HepG2 (cell line): Measurements from ENCODE around the gene AP4M1. TPM values are rescaled to one million over a fixed set of nuclear protein-coding genes. Genes with fewer than 3 reads are reported as not detected.

Experiments used
- GATA4 ChIP-seq: sonication (generic); IDR thresholded peaks from 2 replicates; pipeline ENCODE4 v1.6.1; 2016; ENCODE audit warnings: antibody characterized with exemption, low read depth, borderline replicate concordance
- JDP2 ChIP-seq: sonication (generic); formaldehyde crosslinking; IDR thresholded peaks from 2 replicates; pipeline ENCODE4 v1.8.1; 2022; ENCODE audit warnings: missing genetic modification reagents, borderline replicate concordance
- RARG ChIP-seq: sonication (generic); formaldehyde crosslinking; IDR thresholded peaks from 2 replicates; pipeline ENCODE4 v1.4.0; 2020; ENCODE audit warnings: low read depth, mild to moderate bottlenecking, missing genetic modification reagents
- SIX1 ChIP-seq: sonication (generic); formaldehyde crosslinking; IDR thresholded peaks from 2 replicates; pipeline ENCODE4 v1.4.0; 2020; ENCODE audit warnings: missing genetic modification reagents, borderline replicate concordance
- ZFP1 ChIP-seq: IDR thresholded peaks from 2 replicates; pipeline ENCODE4 v1.6.1; 2016
- ZNF484 ChIP-seq: sonication (generic); formaldehyde crosslinking; IDR thresholded peaks from 2 replicates; pipeline ENCODE4 v1.5.1; 2020; ENCODE audit warnings: mild to moderate bottlenecking, low read depth, missing genetic modification reagents, borderline replicate concordance
- ZNF496 ChIP-seq: sonication (generic); formaldehyde crosslinking; IDR thresholded peaks from 2 replicates; pipeline ENCODE4 v1.8.1; 2023; ENCODE audit warnings: mild to moderate bottlenecking, moderate library complexity, missing genetic modification reagents; ENCODE audit not compliant: insufficient replicate concordance
- ZNF761 ChIP-seq: sonication (generic); formaldehyde crosslinking; conservative IDR thresholded peaks from 2 replicates; pipeline ENCODE4 v1.4.0; 2020; ENCODE audit warnings: mild to moderate bottlenecking, missing genetic modification reagents
- ZSCAN9 ChIP-seq: IDR thresholded peaks from 2 replicates; pipeline ENCODE4 v1.6.1; 2016; ENCODE audit warnings: borderline replicate concordance
- polyA plus RNA-seq, 8 experiments: library from polyadenylated mRNA; depleted of rRNA in 3 of 8; stranded (reverse) in 7 of 8; unstranded in 1 of 8; fragments of >200 nt; fragmentation: Illumina TruSeq in 4 of 8; extraction: Trizol in 4 of 8; gene quantifications; 2 replicates each; pipeline versions ENCODE4 v1.2.1 to v1.2.3, GENCODE V29; 2011 to 2016; ENCODE audit warnings: low read depth in 4 of 8, missing spikeins in 1 of 8, mixed read lengths in 1 of 8; ENCODE audit not compliant: insufficient read depth in 1 of 8
- total RNA-seq, 5 experiments: library from RNA; depleted of rRNA; stranded (reverse); fragments of >200 nt; fragmentation: Illumina TruSeq; extraction: Trizol; gene quantifications; 2 replicates each; pipeline ENCODE4 v1.2.3, GENCODE V29; 2016; ENCODE audit warnings: low read depth in 1 of 5
- TF ChIP-seq, protein P1 (sequence below): sonication (generic); formaldehyde crosslinking; IDR thresholded peaks from 2 replicates; pipeline ENCODE4 v1.4.0; 2020; ENCODE audit warnings: mild to moderate bottlenecking, missing genetic modification reagents
- TF ChIP-seq, protein P2 (sequence below): sonication (generic); formaldehyde crosslinking; conservative IDR thresholded peaks from 2 replicates; pipeline ENCODE4 v1.8.0; 2022; ENCODE audit warnings: mild to moderate bottlenecking, moderate library complexity, missing genetic modification reagents
- TF ChIP-seq, protein P3 (sequence below): IDR thresholded peaks from 2 replicates; pipeline ENCODE4 v1.6.1; 2016; ENCODE audit warnings: low read depth
- TF ChIP-seq, protein P4 (sequence below): sonication (generic); formaldehyde crosslinking; IDR thresholded peaks from 2 replicates; pipeline ENCODE4 v1.4.0; 2020; ENCODE audit warnings: low read depth, mild to moderate bottlenecking, missing genetic modification reagents
- TF ChIP-seq, protein P5 (sequence below): sonication (generic); formaldehyde crosslinking; IDR thresholded peaks from 2 replicates; pipeline ENCODE4 v1.4.0; 2020; ENCODE audit warnings: mild to moderate bottlenecking, low read depth, missing genetic modification reagents

AP4M1 gene
- total and polyA plus RNA-seq, 2 of the 13 experiments (the other 11 are each of a cell fraction or from before 2014, with no cell fraction given) = 6.3 to 9.7 TPM

DNA sequence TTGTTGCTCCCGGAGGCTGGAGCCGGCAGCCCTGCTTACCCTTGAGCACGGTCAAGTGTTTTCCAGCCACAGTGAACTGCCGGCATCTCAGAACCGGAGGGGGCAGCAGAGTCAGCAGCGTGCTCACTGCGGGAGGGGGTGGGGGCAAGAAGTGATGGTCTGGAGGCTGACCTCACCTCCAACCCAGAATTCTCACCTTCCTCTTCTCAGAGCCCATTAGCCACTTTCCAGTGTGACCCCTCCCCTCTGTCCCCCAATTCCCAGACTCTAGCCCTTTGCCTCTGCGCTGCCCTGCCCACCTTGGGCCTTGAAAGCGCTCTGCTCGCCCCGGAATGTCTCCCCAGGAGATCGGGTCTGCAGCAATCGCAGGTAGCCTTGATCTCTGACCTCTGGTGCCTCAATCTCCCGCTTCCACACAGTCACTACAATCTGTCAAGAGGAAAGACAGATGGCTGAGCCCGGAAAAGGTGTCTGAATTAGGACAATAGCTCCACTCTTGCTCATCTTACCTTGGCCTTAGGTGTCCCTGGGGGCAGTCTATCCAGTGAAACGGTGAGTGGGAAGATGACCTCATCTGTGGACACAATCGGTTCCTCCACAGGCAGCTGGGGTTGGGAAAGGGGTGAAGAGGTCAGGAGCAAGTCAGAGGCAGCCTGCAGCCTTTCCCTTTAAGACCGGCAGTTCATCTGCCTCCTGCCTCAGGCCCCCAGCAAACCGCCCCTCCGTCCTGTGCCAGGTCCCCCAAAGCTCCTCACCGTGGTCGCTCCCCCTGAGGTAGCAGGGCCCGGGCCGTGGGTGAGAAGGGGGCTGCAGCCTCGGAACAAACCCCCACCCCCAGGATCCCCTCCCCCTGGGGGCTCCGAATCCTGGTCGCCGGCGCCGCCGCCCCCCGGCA is 56.1 kb downstream of the AP4M1 start (continued):
- TF ChIP-seq, protein P1, sequence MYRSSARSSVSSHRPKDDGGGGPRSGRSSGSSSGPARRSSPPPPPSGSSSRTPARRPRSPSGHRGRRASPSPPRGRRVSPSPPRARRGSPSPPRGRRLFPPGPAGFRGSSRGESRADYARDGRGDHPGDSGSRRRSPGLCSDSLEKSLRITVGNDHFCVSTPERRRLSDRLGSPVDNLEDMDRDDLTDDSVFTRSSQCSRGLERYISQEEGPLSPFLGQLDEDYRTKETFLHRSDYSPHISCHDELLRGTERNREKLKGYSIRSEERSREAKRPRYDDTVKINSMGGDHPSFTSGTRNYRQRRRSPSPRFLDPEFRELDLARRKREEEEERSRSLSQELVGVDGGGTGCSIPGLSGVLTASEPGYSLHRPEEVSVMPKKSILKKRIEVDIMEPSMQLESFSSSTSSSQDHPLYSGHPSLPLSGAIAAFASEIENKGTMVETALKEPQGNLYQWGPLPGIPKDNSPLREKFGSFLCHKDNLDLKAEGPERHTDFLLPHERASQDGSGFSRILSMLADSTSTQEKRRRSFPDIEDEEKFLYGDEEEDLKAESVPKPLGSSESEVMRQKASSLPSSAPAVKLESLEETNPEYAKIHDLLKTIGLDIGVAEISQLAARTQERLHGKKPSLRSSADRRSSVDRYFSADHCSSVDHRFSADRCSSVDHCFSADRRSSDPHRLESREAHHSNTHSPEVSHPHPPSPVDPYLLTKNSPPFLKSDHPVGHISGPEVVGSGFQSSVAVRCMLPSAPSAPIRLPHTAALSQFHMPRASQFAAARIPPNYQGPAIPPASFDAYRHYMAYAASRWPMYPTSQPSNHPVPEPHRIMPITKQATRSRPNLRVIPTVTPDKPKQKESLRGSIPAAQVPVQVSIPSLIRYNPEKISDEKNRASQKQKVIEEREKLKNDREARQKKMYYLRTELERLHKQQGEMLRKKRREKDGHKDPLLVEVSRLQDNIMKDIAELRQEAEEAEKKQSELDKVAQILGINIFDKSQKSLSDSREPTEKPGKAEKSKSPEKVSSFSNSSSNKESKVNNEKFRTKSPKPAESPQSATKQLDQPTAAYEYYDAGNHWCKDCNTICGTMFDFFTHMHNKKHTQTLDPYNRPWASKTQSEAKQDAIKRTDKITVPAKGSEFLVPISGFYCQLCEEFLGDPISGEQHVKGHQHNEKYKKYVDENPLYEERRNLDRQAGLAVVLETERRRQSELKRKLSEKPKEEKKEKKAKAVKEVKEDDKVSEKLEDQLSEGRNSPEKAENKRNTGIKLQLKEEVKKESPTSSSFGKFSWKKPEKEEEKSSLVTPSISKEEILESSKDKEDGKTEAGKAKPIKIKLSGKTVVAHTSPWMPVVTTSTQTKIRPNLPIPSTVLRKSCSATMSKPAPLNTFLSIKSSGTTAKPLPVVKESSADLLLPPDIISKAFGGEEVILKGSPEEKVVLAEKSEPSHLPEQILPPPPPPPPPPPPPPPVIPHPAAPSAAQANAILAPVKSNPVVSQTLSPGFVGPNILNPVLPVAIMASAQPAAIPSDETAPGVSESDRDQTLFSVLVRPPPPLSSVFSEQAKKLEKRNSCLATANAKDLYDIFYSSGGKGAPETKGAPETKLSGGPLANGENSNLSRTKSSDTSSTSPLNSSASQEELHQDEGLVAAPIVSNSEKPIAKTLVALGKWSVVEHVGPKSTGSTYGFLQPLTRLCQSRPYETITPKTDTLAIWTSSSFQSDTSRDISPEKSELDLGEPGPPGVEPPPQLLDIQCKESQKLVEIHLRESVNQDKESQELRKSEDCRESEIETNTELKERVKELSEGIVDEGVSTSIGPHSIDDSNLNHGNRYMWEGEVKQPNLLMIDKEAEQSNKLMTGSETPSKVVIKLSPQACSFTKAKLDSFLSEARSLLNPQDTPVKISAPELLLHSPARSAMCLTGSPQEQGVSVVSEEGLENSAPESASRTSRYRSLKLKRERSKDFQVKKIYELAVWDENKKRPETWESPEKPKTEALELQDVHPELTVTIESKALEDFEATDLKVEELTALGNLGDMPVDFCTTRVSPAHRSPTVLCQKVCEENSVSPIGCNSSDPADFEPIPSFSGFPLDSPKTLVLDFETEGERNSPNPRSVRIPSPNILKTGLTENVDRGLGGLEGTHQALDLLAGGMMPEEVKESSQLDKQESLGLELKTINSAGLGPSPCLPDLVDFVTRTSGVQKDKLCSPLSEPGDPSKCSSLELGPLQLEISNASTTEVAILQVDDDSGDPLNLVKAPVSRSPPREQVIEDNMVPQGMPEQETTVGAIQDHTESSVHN (CRISPR knock-in tag) = no peak
- TF ChIP-seq, protein P2, sequence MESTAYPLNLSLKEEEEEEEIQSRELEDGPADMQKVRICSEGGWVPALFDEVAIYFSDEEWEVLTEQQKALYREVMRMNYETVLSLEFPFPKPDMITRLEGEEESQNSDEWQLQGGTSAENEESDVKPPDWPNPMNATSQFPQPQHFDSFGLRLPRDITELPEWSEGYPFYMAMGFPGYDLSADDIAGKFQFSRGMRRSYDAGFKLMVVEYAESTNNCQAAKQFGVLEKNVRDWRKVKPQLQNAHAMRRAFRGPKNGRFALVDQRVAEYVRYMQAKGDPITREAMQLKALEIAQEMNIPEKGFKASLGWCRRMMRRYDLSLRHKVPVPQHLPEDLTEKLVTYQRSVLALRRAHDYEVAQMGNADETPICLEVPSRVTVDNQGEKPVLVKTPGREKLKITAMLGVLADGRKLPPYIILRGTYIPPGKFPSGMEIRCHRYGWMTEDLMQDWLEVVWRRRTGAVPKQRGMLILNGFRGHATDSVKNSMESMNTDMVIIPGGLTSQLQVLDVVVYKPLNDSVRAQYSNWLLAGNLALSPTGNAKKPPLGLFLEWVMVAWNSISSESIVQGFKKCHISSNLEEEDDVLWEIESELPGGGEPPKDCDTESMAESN (CRISPR knock-in tag) = 0 out of 2 replicates have a peak, but pooled peaks have one; percentile 2
- TF ChIP-seq RARG (CRISPR knock-in tag) (no peak), SIX1 (CRISPR knock-in tag) (no peak), ZNF496 (CRISPR knock-in tag) (no peak), JDP2 (no peak), ZSCAN9 (CRISPR knock-in tag) (no peak), ZFP1 (CRISPR knock-in tag) (no peak), ZNF761 (no peak), GATA4 (no peak), ZNF484 (CRISPR knock-in tag) (no peak)
- TF ChIP-seq, protein P3, sequence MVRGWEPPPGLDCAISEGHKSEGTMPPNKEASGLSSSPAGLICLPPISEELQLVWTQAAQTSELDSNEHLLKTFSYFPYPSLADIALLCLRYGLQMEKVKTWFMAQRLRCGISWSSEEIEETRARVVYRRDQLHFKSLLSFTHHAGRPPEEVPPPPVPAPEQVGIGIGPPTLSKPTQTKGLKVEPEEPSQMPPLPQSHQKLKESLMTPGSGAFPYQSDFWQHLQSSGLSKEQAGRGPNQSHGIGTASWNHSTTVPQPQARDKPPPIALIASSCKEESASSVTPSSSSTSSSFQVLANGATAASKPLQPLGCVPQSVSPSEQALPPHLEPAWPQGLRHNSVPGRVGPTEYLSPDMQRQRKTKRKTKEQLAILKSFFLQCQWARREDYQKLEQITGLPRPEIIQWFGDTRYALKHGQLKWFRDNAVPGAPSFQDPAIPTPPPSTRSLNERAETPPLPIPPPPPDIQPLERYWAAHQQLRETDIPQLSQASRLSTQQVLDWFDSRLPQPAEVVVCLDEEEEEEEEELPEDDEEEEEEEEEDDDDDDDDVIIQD (CRISPR knock-in tag) = 0 out of 2 replicates have a peak, but pooled peaks have one; percentile 48
- TF ChIP-seq, protein P4, sequence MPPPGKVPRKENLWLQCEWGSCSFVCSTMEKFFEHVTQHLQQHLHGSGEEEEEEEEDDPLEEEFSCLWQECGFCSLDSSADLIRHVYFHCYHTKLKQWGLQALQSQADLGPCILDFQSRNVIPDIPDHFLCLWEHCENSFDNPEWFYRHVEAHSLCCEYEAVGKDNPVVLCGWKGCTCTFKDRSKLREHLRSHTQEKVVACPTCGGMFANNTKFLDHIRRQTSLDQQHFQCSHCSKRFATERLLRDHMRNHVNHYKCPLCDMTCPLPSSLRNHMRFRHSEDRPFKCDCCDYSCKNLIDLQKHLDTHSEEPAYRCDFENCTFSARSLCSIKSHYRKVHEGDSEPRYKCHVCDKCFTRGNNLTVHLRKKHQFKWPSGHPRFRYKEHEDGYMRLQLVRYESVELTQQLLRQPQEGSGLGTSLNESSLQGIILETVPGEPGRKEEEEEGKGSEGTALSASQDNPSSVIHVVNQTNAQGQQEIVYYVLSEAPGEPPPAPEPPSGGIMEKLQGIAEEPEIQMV (CRISPR knock-in tag) = no peak
- TF ChIP-seq, protein P5, sequence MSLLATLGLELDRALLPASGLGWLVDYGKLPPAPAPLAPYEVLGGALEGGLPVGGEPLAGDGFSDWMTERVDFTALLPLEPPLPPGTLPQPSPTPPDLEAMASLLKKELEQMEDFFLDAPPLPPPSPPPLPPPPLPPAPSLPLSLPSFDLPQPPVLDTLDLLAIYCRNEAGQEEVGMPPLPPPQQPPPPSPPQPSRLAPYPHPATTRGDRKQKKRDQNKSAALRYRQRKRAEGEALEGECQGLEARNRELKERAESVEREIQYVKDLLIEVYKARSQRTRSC (CRISPR knock-in tag) = no peak
